GM15510 (cell line): Measurements from ENCODE around the gene ERI2.
A peak's percentile ranks its signal among the peaks of the same experiment; 100 is the strongest.

ENCODE experiments used
- POLR2A ChIP-seq: IDR thresholded peaks from 3 replicates; pipeline ENCODE4 v1.6.1; 2011; ENCODE audit warnings: borderline replicate concordance; ENCODE audit not compliant: insufficient read length; ENCODE audit errors: extremely low read depth

The ERI2 gene, protein sequence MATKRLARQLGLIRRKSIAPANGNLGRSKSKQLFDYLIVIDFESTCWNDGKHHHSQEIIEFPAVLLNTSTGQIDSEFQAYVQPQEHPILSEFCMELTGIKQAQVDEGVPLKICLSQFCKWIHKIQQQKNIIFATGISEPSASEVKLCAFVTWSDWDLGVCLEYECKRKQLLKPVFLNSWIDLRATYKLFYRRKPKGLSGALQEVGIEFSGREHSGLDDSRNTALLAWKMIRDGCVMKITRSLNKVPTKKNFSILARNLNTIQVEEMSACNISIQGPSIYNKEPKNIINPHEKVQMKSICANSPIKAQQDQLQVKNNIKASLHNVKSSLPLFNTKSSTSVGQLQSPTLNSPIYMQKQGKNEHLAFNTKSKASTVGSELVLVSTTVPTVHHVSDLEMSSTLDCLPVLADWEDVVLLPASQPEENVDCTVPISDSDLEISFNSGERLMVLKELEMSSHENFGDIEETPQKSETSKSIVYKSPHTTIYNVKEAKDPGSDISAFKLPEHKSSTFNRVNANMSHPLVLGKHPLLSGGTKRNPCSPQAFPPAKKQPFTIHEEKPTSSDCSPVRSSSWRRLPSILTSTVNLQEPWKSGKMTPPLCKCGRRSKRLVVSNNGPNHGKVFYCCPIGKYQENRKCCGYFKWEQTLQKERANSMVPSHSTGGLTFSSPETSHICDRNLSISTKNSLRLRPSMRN

GRCh38 chr16:20806168-20807050 lies at the start of gene ERI2, which contains the start of gene REXO5:
TSS of gene ERI2 (minus strand) at chr16:20806472. CDS start at chr16:20806430, 42 bp downstream.
TSS of gene REXO5 (plus strand) at chr16:20806527. CDS start at chr16:20806954, 427 bp downstream.
- TF ChIP-seq POLR2A, result peak; percentile 85

- no peak for TF ChIP-seq POLR2A
Measured at GRCh38 chr16:20854963-20855362, 48.7 kb upstream of the ERI2 start.

- no peak for TF ChIP-seq POLR2A
Measured at GRCh38 chr16:20853981-20854620, 47.8 kb upstream of the ERI2 start.

DNA sequence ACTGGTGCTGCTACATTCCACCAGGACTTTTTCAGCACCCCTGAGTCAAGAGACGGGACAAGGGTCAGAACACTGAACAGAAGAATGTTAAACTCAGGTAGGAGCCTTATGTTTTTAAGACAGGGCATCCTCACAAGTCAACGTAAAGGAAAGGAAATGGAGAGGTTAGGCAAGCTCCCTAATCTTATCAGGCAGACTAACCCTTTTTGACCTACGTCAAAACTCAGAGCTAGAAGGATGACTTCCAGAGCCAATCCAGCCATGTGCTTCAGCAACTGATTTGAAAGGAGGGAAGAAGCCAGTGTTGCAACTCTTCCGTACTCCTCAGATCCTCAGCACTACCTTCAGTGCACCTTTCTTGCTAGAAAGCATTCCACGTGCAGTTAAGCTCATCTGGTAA lies 46.9 kb upstream of the ERI2 start:
- TF ChIP-seq POLR2A, result no peak

- no peak for TF ChIP-seq POLR2A
Measured at GRCh38 chr16:20851601-20852000, 45.3 kb upstream of the ERI2 start.

DNA sequence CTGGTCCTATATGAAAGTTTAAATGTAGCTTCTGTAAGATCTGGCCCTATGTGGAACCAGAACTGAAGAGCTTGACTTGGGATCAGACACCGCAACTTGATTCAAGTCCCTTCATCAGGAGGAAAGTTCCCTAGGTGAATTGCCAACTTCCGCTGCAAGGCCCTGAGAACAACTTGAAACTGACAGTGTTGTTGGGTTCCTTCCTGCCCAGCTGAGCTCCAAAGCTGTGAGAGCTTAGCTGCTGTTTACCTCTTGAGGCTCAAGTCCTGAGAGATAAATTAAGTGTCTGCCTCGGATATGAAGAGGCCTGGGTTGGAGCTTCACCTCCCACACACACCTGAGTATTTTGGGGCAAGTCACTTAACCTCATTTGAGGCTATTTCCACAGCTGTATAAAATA lies 44.7 kb upstream of the ERI2 start:
- no peak for TF ChIP-seq POLR2A

DNA sequence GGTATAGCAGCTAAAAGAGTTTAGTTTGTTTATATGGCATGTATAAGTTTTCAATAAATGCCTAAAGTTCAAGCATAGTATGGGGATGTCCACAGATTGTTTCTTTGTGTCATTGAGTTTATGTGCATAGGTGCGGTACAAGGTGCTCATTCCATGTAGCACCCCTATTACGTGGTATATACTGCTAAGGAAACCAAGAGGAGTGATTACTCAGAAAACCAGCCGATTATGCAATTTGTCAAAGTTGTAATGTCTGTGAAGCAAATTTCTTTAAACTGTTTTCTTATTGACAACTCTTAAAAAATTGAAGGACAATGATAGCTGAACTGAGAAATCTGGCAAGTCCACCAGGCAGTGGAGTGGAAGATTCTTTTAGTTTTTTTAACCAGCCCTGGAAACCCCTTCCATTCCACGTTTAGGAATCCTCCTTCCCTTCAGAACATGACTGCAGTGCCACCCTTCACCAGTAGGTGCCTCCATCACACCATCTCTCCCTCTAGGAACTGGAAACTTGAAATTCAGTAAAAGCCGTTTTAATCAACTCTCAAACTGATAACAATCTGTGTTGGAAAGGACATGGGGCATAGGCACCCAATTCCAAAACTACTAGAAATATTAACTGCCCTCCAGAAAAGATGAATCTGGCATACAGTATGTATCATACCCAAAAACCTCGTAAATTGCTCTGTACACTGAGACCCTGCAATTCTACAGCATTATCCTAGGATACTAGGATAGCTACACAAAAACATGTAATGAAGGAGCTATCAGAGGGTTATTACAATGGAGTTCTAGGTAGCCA lies 43.5 kb upstream of the ERI2 start:
- no peak for TF ChIP-seq POLR2A

DNA sequence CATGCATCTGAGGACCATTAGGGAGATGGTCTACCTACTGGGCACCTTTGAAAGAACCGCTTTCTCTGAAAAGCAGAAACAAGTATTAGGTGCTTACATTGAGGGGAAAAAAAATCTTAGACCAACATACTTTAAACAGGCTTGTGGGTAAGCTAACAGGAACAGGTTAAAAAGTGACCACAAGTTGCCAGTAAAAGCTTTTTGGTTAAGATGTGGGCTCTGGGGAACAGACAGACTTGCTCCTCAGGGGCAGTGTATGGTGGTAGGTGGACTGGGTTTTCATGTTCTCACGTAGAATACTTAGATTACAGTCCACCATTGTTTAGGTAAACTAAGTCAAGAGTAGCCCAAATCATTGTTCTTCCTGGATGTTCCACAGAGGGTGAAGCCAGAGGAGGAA lies 41.3 kb upstream of the ERI2 start:
- no peak for TF ChIP-seq POLR2A

DNA sequence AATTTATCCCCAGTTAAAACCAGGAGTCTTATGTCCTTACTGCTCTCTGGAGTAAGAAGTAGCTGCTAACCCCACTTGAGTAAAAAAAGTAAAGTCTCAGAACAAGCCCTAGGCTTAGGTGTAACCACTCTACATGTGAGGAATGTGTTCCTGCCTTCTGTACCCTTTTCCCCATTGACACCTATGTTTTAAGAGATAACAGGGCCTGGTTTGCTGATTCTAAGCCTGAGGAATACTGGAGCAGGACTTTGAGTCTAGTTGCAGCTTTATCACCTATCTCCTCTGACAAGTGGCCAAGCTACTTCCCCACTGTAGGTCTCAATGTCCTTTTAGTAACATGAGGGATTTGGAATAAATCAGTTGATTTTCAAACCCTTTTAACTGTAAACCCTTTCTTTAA lies 40.3 kb upstream of the ERI2 start:
- TF ChIP-seq POLR2A, result no peak

- no peak for TF ChIP-seq POLR2A
Measured at GRCh38 chr16:20846030-20846429, 39.8 kb upstream of the ERI2 start.

DNA sequence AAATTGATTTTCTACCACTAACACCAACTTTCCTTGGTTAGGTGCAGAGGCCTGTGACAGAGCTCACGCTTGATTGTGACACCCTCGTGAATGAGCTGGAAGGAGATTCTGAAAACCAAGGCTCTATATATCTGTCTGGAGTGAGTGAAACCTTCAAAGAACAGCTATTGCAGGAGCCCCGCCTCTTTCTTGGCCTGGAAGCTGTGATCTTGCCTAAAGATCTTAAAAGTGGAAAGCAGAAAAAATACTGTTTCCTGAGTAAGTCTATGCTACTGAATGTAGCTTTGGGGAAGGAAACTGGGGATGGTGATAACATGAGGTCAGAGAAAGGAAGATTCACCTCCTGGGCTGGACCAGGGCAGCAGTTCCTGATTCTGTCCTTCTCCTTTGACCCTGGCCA lies 38.3 kb upstream of the ERI2 start:
- no peak for TF ChIP-seq POLR2A

- no peak for TF ChIP-seq POLR2A
Measured at GRCh38 chr16:20844054-20844453, 37.8 kb upstream of the ERI2 start.

- no peak for TF ChIP-seq POLR2A
Measured at GRCh38 chr16:20839504-20839903, 33.2 kb upstream of the ERI2 start.

- TF ChIP-seq POLR2A, result no peak
Measured at GRCh38 chr16:20838240-20838639, 32.0 kb upstream of the ERI2 start.
